ENCODE measurements around the gene CMC4.

CMC4 gene

GRCh38 chrX:155070975-155071693, at the start of gene CMC4, which contains the start of the genes BRCC3 and MTCP1:
Gene CMC4 (minus strand): TSS chrX:155071136. CDS start chrX:155064023, 7,113 bp downstream.
Gene BRCC3 (plus strand): TSS chrX:155071508. CDS start chrX:155071528, 20 bp downstream.
Gene MTCP1 (minus strand): TSS chrX:155071136. CDS start chrX:155066010, 5,126 bp downstream.
- DNase-seq (ENCODE audit: low read depth): peak; percentile 76

GRCh38 chrX:155115174-155115819, 44.4 kb upstream of the CMC4 start:
- no peak for DNase-seq (ENCODE audit: low read depth)

- no peak for DNase-seq (ENCODE audit: low read depth)
Measured at GRCh38 chrX:155113097-155113496, 42.2 kb upstream of the CMC4 start.

- DNase-seq (ENCODE audit: low read depth): no peak
Measured at GRCh38 chrX:155112171-155112570, 41.2 kb upstream of the CMC4 start.

- DNase-seq (ENCODE audit: low read depth): no peak
Measured at GRCh38 chrX:155108427-155108826, 37.5 kb upstream of the CMC4 start.

- DNase-seq (ENCODE audit: low read depth): no peak
Measured at GRCh38 chrX:155105919-155106318, 35.0 kb upstream of the CMC4 start.

- peak; percentile 15 for DNase-seq (ENCODE audit: low read depth)
Measured at GRCh38 chrX:155094468-155095061, 23.6 kb upstream of the CMC4 start.

- no peak for DNase-seq (ENCODE audit: low read depth)
Measured at GRCh38 chrX:155086961-155087735, 16.2 kb upstream of the CMC4 start.

GRCh38 chrX:155086202-155086840, 15.4 kb upstream of the CMC4 start:
- DNase-seq (ENCODE audit: low read depth): peak; percentile 14

- DNase-seq (ENCODE audit: low read depth): no peak
Measured at GRCh38 chrX:155071694-155072280, 851 bp upstream of the CMC4 start.

- no peak for DNase-seq (ENCODE audit: low read depth)
Measured at GRCh38 chrX:155070663-155070974, 317 bp downstream of the CMC4 start.

- no peak for DNase-seq (ENCODE audit: low read depth)
Measured at GRCh38 chrX:155070038-155070437, 898 bp downstream of the CMC4 start.

- DNase-seq (ENCODE audit: low read depth): no peak
Measured at GRCh38 chrX:155069414-155069813, 1.5 kb downstream of the CMC4 start.

- DNase-seq (ENCODE audit: low read depth): peak; percentile 59
Measured at GRCh38 chrX:155068165-155068564, 2.8 kb downstream of the CMC4 start.

GRCh38 chrX:155065035-155065734, 5.8 kb downstream of the CMC4 start:
- peak; percentile 14 for DNase-seq (ENCODE audit: low read depth)

- DNase-seq (ENCODE audit: low read depth): no peak
Measured at GRCh38 chrX:155061760-155062159, 9.2 kb downstream of the CMC4 start.

- DNase-seq (ENCODE audit: low read depth): peak; percentile 67
Measured at GRCh38 chrX:155056877-155057792, 13.8 kb downstream of the CMC4 start.

GRCh38 chrX:155056471-155056870, 14.5 kb downstream of the CMC4 start:
- no peak for DNase-seq (ENCODE audit: low read depth)

GRCh38 chrX:155055494-155055893, 15.4 kb downstream of the CMC4 start:
- DNase-seq (ENCODE audit: low read depth): no peak

GRCh38 chrX:155054255-155054654, 16.7 kb downstream of the CMC4 start:
- DNase-seq (ENCODE audit: low read depth): no peak
